Measurements from ENCODE around the gene ELMO3. TPM values are rescaled to one million over a fixed set of nuclear protein-coding genes. Genes with fewer than 3 reads are reported as not detected.

Gene ELMO3
- total and polyA plus RNA-seq, 4 donors: 6.5 to 22.5 (median 15.5) TPM

DNA sequence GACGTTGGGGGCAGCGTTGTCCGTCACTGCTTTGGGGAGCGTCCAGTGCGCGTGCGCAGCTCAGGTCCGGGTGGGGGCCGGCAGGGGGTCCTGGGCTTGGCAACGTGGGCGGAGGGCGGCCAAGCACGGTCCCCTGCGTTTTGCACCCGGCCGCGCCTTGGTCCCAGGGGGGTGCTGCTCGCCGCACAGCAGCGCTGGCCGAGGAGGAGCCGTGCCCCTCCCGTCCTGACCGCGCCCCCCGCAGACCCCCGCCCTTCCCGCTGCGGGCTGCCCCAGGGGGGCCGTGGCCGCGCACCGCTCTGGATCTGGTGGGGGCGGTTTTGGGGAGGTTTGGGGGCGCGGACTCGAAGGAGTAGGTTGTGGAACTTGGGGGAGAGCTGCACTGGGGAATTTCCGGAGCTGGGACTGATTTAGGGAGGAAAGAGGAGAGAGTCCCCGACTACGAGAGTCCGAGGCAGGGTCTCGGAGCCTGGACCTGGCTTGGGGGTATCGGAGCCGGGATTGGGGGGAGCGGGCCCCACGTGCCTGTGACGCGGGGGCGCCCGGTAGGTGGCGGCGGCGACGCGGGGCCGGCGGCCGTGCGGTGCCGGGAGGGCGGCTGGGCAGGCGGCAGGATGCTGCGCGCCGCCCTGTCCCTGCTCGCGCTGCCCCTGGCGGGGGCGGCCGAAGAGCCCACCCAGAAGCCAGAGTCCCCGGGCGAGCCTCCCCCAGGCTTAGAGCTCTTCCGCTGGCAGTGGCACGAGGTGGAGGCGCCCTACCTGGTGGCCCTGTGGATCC is 49.7 kb downstream of the ELMO3 start, which contains the start of gene SLC9A5:
TSS of gene SLC9A5 (plus strand) at position 579 of the 777 bp plus-strand sequence. CDS start at position 615, 36 bp downstream.
- Histone ChIP-seq H3K4me1 (ENCODE audit: control insufficient read depth in 5 of 5, insufficient read depth in 5 of 5, low read length in 5 of 5) (peaks cover 10 to 50% (median 24%) of the 10 kb centered on the region in 5 donors), H3K4me3 (peak within 1 kb of the TSS; percentile 31), H3K36me3 (ENCODE audit: control insufficient read depth in 4 of 4, insufficient read depth in 4 of 4, low read length in 4 of 4) (peaks cover 0 to 20% (median 2%) of the 10 kb centered on the region in 4 donors), H3K9me3 (ENCODE audit: control insufficient read depth in 4 of 4, insufficient read depth in 3 of 4, low read length in 3 of 4) (no peaks in the 10 kb centered on the region), H3K27me3 (ENCODE audit: control insufficient read depth in 3 of 3, insufficient read depth in 3 of 3, low read length in 2 of 3) (no peaks in the 10 kb centered on the region), H3K9ac (ENCODE audit: insufficient read depth in 1 of 2, low read length in 2 of 2) (peak within 1 kb of the TSS in 1 of 2 donors; percentile 24), H3K27ac (ENCODE audit: low read depth in 1 of 2, low read length in 1 of 2) (peak within 1 kb of the TSS in 1 of 2 donors; percentile 12)
- ATAC-seq (ENCODE audit: insufficient read depth, low FRiP score) (no peak), DNase-seq (peak; percentile 61 to 69 (median 65))
- 1% methylated on average over 54 to 75 of the region's 75 CpGs for WGBS, 2 donors
- TF ChIP-seq, protein P1, sequence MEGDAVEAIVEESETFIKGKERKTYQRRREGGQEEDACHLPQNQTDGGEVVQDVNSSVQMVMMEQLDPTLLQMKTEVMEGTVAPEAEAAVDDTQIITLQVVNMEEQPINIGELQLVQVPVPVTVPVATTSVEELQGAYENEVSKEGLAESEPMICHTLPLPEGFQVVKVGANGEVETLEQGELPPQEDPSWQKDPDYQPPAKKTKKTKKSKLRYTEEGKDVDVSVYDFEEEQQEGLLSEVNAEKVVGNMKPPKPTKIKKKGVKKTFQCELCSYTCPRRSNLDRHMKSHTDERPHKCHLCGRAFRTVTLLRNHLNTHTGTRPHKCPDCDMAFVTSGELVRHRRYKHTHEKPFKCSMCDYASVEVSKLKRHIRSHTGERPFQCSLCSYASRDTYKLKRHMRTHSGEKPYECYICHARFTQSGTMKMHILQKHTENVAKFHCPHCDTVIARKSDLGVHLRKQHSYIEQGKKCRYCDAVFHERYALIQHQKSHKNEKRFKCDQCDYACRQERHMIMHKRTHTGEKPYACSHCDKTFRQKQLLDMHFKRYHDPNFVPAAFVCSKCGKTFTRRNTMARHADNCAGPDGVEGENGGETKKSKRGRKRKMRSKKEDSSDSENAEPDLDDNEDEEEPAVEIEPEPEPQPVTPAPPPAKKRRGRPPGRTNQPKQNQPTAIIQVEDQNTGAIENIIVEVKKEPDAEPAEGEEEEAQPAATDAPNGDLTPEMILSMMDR (IDR thresholded peaks at IDR 0.05; ENCODE audit: control extremely low read depth, extremely low read depth): no peak

DNA sequence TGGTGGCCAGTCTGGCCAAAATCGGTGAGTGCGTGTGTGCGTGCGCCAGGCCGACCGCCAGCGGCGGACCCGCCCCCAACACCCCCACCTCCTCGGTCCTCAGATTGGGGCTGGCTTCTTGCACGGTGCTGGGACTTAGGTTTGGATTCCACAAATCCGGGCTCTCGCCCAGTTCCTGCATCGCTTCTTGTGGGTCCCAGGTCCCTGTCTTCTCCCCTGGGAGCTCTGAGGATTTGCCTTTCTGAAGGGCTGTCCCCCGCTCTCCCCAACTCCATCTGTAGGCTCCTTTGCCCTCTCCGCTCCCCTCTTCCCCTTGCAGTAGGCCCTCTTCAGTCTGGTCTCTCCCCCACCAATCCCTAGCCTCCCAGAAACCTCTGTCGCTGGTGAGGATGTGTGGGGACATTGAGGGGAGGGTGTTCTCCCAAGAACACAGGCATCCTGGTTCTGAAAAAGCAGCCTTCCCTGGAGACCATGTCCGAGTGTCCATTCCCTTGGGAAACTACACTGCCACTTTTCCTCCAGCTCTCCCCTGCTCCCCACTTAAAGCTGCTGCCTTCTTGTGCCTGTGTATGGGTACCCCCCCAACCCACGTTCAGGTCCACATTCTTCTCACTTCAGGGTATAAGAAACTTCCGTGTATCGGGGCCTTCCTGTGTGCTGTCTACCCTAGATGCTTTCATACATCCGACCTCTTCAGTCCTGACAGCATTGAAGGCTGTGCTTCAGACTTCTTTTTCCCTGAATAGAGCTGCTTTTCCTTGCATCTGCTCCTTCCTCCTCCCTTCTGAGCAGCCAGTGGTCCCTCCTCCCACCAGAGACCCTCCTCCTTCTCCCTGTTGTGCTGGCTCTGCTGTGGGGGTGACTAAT is 50.5 kb downstream of the ELMO3 start:
- H3K9me3 ChIP-seq (ENCODE audit: control insufficient read depth in 4 of 4, insufficient read depth in 3 of 4, low read length in 3 of 4): no peaks in the 10 kb centered on the region
- peak overlapping the region; percentile 5 for H3K4me3 ChIP-seq
- WGBS, 2 donors: 32 to 35% methylated on average over 22 of the region's 22 CpGs
- DNase-seq (peak; percentile 45 to 70 (median 67)), ATAC-seq (ENCODE audit: insufficient read depth, low FRiP score) (no peak)
- peak overlapping the region in 1 of 2 donors; percentile 24 for H3K9ac ChIP-seq (ENCODE audit: insufficient read depth in 1 of 2, low read length in 2 of 2)
- H3K27me3 ChIP-seq (ENCODE audit: control insufficient read depth in 3 of 3, insufficient read depth in 3 of 3, low read length in 2 of 3): no peaks in the 10 kb centered on the region
- no peak overlapping the region for H3K27ac ChIP-seq (ENCODE audit: low read depth in 1 of 2, low read length in 1 of 2)
- TF ChIP-seq, protein P1 (IDR thresholded peaks at IDR 0.05; ENCODE audit: control extremely low read depth, extremely low read depth): no peak
- H3K4me1 ChIP-seq (ENCODE audit: control insufficient read depth in 5 of 5, insufficient read depth in 5 of 5, low read length in 5 of 5): peaks cover 6 to 42% (median 16%) of the 10 kb centered on the region in 5 donors
- peaks cover 0 to 14% (median 2%) of the 10 kb centered on the region in 4 donors for H3K36me3 ChIP-seq (ENCODE audit: control insufficient read depth in 4 of 4, insufficient read depth in 4 of 4, low read length in 4 of 4)

DNA sequence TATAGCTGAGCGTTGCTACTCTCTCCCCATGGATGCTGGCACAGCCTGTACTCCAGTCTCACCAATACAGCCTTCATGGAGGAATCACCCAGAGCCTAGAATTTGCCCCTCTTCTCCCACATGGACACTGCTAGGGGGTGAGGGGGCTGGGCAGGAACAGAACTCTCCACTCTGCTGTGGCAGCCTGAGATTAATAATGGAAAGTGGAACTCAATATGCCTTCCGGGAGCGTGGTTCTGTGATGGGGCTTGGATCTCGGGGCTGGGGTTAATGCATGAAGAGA is 51.1 kb downstream of the ELMO3 start:
- H3K27ac ChIP-seq (ENCODE audit: low read depth in 1 of 2, low read length in 1 of 2): no peak overlapping the region
- DNase-seq (no peak), ATAC-seq (ENCODE audit: insufficient read depth, low FRiP score) (no peak)
- H3K27me3 ChIP-seq (ENCODE audit: control insufficient read depth in 3 of 3, insufficient read depth in 3 of 3, low read length in 2 of 3): no peaks in the 10 kb centered on the region
- H3K9ac ChIP-seq (ENCODE audit: insufficient read depth in 1 of 2, low read length in 2 of 2): no peak overlapping the region
- 86 to 88% methylated on average over 4 of the region's 4 CpGs for WGBS, 2 donors
- no peak overlapping the region for H3K4me3 ChIP-seq
- TF ChIP-seq, protein P1 (IDR thresholded peaks at IDR 0.05; ENCODE audit: control extremely low read depth, extremely low read depth): no peak
- H3K36me3 ChIP-seq (ENCODE audit: control insufficient read depth in 4 of 4, insufficient read depth in 4 of 4, low read length in 4 of 4): peaks cover 0 to 13% (median 2%) of the 10 kb centered on the region in 4 donors
- peaks cover 4 to 36% (median 10%) of the 10 kb centered on the region in 5 donors for H3K4me1 ChIP-seq (ENCODE audit: control insufficient read depth in 5 of 5, insufficient read depth in 5 of 5, low read length in 5 of 5)
- no peaks in the 10 kb centered on the region for H3K9me3 ChIP-seq (ENCODE audit: control insufficient read depth in 4 of 4, insufficient read depth in 3 of 4, low read length in 3 of 4)

All from lung (tissue), 12 donors.